GM18858 (cell line): ENCODE data around the gene MYO5B.

ENCODE experiments used
- ATAC-seq: cut with Tn5 transposase; IDR thresholded peaks from one replicate; pipeline ENCODE4 v1.9.1; 2021; ENCODE audit not compliant: unreplicated experiment

MYO5B gene

GRCh38 chr18:49933530-49934128, 261.3 kb downstream of the MYO5B start:
- no peak for ATAC-seq

GRCh38 chr18:49931760-49932159, 263.2 kb downstream of the MYO5B start:
- no peak for ATAC-seq

GRCh38 chr18:49931179-49931578, 263.8 kb downstream of the MYO5B start:
- ATAC-seq = no peak

GRCh38 chr18:49926106-49926745, 268.7 kb downstream of the MYO5B start:
- ATAC-seq = no peak

- no peak for ATAC-seq
These were observed 270.5 kb downstream of the MYO5B start for GRCh38 chr18:49924293-49924983.

- no peak for ATAC-seq
These were observed 272.7 kb downstream of the MYO5B start for GRCh38 chr18:49922228-49922627.

- no peak for ATAC-seq
These were observed 273.5 kb downstream of the MYO5B start for GRCh38 chr18:49921318-49921985.

GRCh38 chr18:49920731-49921130, 274.2 kb downstream of the MYO5B start:
- no peak for ATAC-seq

GRCh38 chr18:49917742-49918141, 277.2 kb downstream of the MYO5B start:
- ATAC-seq = no peak

- ATAC-seq = no peak
These were observed 279.6 kb downstream of the MYO5B start for GRCh38 chr18:49915352-49915751.

- ATAC-seq = no peak
These were observed 281.7 kb downstream of the MYO5B start for GRCh38 chr18:49913221-49913620.

GRCh38 chr18:49911427-49911826, 283.5 kb downstream of the MYO5B start:
- no peak for ATAC-seq

- no peak for ATAC-seq
These were observed 284.0 kb downstream of the MYO5B start for GRCh38 chr18:49910986-49911385.

- ATAC-seq = no peak
These were observed 284.9 kb downstream of the MYO5B start for GRCh38 chr18:49910019-49910418.

GRCh38 chr18:49907346-49907929, 287.5 kb downstream of the MYO5B start:
- ATAC-seq = no peak

- ATAC-seq = no peak
These were observed 289.2 kb downstream of the MYO5B start for GRCh38 chr18:49905771-49906170.

- no peak for ATAC-seq
These were observed 289.9 kb downstream of the MYO5B start for GRCh38 chr18:49904871-49905555.

GRCh38 chr18:49901862-49902340, 293.0 kb downstream of the MYO5B start:
- no peak for ATAC-seq

GRCh38 chr18:49899657-49900330, 295.2 kb downstream of the MYO5B start:
- no peak for ATAC-seq

GRCh38 chr18:49898421-49898820, 296.5 kb downstream of the MYO5B start:
- no peak for ATAC-seq
